Measurements from ENCODE around the gene CDC42BPG.
A peak's percentile ranks its signal among the peaks of the same experiment; 100 is the strongest.

CDC42BPG gene

DNA sequence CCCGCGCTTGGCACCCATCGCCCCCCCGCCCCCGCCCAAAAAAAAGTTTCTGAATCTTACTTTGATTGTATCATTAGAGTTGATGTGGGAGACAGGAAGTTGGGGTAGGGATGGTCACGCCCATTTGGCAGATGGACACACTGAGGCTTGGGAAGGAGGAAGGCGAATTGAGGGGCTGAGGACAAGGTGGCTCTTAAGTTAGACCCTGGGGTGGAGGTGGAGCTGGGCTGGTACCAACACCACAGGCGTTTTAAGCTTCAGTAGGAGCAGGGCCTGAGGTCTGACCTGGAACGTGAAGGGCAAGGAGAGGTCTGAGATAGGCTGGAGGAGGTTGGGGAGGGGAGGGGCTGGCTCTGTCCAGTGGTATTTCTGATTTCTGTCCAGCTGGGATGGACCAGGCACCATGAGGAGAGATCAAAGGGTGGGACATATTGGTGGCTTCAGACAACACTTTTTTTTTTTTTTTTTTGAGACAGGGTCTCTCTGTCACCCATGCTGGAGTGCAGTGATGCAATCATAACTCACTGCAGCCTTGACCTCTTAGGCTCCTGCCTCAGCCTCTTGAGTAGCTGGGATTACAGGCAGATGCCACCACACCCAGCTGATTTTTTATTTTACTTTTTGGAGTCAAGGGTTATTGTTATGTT, 799 bp upstream of the CDC42BPG start:
- TF ChIP-seq, protein P1, sequence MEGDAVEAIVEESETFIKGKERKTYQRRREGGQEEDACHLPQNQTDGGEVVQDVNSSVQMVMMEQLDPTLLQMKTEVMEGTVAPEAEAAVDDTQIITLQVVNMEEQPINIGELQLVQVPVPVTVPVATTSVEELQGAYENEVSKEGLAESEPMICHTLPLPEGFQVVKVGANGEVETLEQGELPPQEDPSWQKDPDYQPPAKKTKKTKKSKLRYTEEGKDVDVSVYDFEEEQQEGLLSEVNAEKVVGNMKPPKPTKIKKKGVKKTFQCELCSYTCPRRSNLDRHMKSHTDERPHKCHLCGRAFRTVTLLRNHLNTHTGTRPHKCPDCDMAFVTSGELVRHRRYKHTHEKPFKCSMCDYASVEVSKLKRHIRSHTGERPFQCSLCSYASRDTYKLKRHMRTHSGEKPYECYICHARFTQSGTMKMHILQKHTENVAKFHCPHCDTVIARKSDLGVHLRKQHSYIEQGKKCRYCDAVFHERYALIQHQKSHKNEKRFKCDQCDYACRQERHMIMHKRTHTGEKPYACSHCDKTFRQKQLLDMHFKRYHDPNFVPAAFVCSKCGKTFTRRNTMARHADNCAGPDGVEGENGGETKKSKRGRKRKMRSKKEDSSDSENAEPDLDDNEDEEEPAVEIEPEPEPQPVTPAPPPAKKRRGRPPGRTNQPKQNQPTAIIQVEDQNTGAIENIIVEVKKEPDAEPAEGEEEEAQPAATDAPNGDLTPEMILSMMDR (IDR thresholded peaks at IDR 0.05; ENCODE audit: low read depth, low read length, poor library complexity, severe bottlenecking): no peak
- no peak for TF ChIP-seq EZH2phosphoT487 (IDR thresholded peaks at IDR 0.05; ENCODE audit: borderline replicate concordance, low read length)
- H3K27me3 ChIP-seq (ENCODE audit: control insufficient read depth, low read length): no peaks in the 10 kb centered on the region
- H3F3A ChIP-seq (ENCODE audit: control insufficient read depth, insufficient read depth): peaks cover 38% of the 10 kb centered on the region
- H3K36me3 ChIP-seq (ENCODE audit: control insufficient read depth, low read length): 0 out of 2 replicates have a peak, but pooled peaks cover 2% of the 10 kb centered on the region
- H4K20me1 ChIP-seq (ENCODE audit: control insufficient read depth, insufficient read depth, low read depth, low read length): no peaks in the 10 kb centered on the region
- peak overlapping the region; percentile 76 for H3K4me3 ChIP-seq (ENCODE audit: low read length)
- no peaks in the 10 kb centered on the region for H3K9me3 ChIP-seq (ENCODE audit: control insufficient read depth, insufficient read depth, low read length)
- no peaks in the 10 kb centered on the region for H3K79me2 ChIP-seq (ENCODE audit: control insufficient read depth, low read length)
- H3K4me2 ChIP-seq (ENCODE audit: low read length): peak overlapping the region; percentile 71
- H3K4me1 ChIP-seq (ENCODE audit: control insufficient read depth, low read length): peaks cover 53% of the 10 kb centered on the region
- H3K27ac ChIP-seq (ENCODE audit: low read depth, low read length): no peak overlapping the region
- H3K9me2 ChIP-seq (replicated peaks; ENCODE audit: control insufficient read depth, low read length): no peaks in the 10 kb centered on the region

DNA sequence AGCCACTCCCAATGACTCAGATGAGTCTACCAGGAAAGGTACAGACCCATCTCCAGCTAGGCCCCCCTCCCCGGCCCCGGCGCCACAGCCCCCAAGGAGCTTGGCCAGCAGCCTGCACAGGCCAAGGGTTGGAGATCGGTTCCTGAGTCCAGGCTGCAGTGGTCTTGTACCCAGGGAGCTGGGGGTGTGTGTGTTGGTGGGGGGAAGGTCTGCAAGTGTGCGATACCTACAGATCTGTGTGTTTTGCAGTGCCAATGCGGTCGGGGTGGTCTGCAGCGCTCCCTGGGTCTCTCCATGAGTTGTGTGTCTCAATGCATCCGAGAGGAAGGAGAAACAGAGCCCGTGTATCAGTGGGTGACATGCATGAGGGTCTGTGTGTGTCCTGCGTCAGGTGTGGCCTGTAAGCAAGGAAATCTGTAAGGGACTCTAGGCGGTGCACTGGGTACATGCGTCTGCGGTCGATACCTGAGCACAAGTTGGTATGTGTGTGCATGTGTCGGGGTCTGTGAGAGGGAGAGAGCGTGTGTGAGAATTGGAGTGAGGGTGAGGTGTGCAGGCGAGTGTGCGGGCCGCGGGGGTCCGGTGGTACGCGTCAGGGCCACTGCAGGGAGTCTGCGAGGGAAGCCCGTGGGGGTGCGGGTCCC, 645 bp downstream of the CDC42BPG start:
- Histone ChIP-seq H3K4me3 (ENCODE audit: low read length) (peak overlapping the region; percentile 76), H3K9me2 (replicated peaks; ENCODE audit: control insufficient read depth, low read length) (no peaks in the 10 kb centered on the region), H3K4me1 (ENCODE audit: control insufficient read depth, low read length) (peaks cover 38% of the 10 kb centered on the region), H4K20me1 (ENCODE audit: control insufficient read depth, insufficient read depth, low read depth, low read length) (no peaks in the 10 kb centered on the region), H3F3A (ENCODE audit: control insufficient read depth, insufficient read depth) (peaks cover 24% of the 10 kb centered on the region), H3K27ac (ENCODE audit: low read depth, low read length) (no peak overlapping the region), H3K27me3 (ENCODE audit: control insufficient read depth, low read length) (no peaks in the 10 kb centered on the region), H3K36me3 (ENCODE audit: control insufficient read depth, low read length) (no peaks in the 10 kb centered on the region), H3K9me3 (ENCODE audit: control insufficient read depth, insufficient read depth, low read length) (no peaks in the 10 kb centered on the region), H3K79me2 (ENCODE audit: control insufficient read depth, low read length) (no peaks in the 10 kb centered on the region), H3K4me2 (ENCODE audit: low read length) (peak overlapping the region; percentile 71)
- no peak for TF ChIP-seq EZH2phosphoT487 (IDR thresholded peaks at IDR 0.05; ENCODE audit: borderline replicate concordance, low read length)
- TF ChIP-seq, protein P1 (IDR thresholded peaks at IDR 0.05; ENCODE audit: low read depth, low read length, poor library complexity, severe bottlenecking): no peak

- H4K20me1 ChIP-seq (ENCODE audit: control insufficient read depth, insufficient read depth, low read depth, low read length): no peaks in the 10 kb centered on the region
- H3K4me3 ChIP-seq (ENCODE audit: low read length): no peak overlapping the region
- no peak overlapping the region for H3K27ac ChIP-seq (ENCODE audit: low read depth, low read length)
- no peak for TF ChIP-seq EZH2phosphoT487 (IDR thresholded peaks at IDR 0.05; ENCODE audit: borderline replicate concordance, low read length)
- TF ChIP-seq, protein P1 (IDR thresholded peaks at IDR 0.05; ENCODE audit: low read depth, low read length, poor library complexity, severe bottlenecking): no peak
- H3K9me3 ChIP-seq (ENCODE audit: control insufficient read depth, insufficient read depth, low read length): no peaks in the 10 kb centered on the region
- H3K4me2 ChIP-seq (ENCODE audit: low read length): no peak overlapping the region
- H3F3A ChIP-seq (ENCODE audit: control insufficient read depth, insufficient read depth): peaks cover 17% of the 10 kb centered on the region
- no peaks in the 10 kb centered on the region for H3K79me2 ChIP-seq (ENCODE audit: control insufficient read depth, low read length)
- no peaks in the 10 kb centered on the region for H3K9me2 ChIP-seq (replicated peaks; ENCODE audit: control insufficient read depth, low read length)
- H3K27me3 ChIP-seq (ENCODE audit: control insufficient read depth, low read length): no peaks in the 10 kb centered on the region
- peaks cover 31% of the 10 kb centered on the region for H3K4me1 ChIP-seq (ENCODE audit: control insufficient read depth, low read length)
- H3K36me3 ChIP-seq (ENCODE audit: control insufficient read depth, low read length): no peaks in the 10 kb centered on the region
These were observed 1.4 kb downstream of the CDC42BPG start for GRCh38 chr11:64842851-64843685.
